GM18867 (cell line): ENCODE measurements around the gene KRTAP9-7.
"Not testable (repeated sequence)": the region's sequence is repeated elsewhere in the genome, so short reads cannot be mapped to it uniquely, and the experiment has no call there.

Source experiments
- ATAC-seq: cut with Tn5 transposase; IDR thresholded peaks from one replicate; pipeline ENCODE4 v1.9.1; 2021; ENCODE audit warnings: mild to moderate bottlenecking, moderate library complexity; ENCODE audit not compliant: unreplicated experiment

Gene KRTAP9-7

GRCh38 chr17:41275648-41276190, at the start of gene KRTAP9-7:
TSS of gene KRTAP9-7 (plus strand) at chr17:41275698. CDS start at chr17:41275698, 0 bp downstream.
- not testable (repeated sequence) for ATAC-seq

GRCh38 chr17:41226051-41226450, 49.4 kb upstream of the KRTAP9-7 start:
- ATAC-seq = no peak

- not testable (repeated sequence) for ATAC-seq
Measured at GRCh38 chr17:41226598-41227095, 48.9 kb upstream of the KRTAP9-7 start, which contains the start of gene KRTAP9-2. TSS of gene KRTAP9-2 (plus strand) at chr17:41226648. CDS start at chr17:41226655, 7 bp downstream.

- no peak for ATAC-seq
Measured at GRCh38 chr17:41230094-41230493, 45.4 kb upstream of the KRTAP9-7 start.

- ATAC-seq = no peak
Measured at GRCh38 chr17:41231731-41232130, 43.8 kb upstream of the KRTAP9-7 start.

- ATAC-seq = not testable (repeated sequence)
Measured at GRCh38 chr17:41232399-41233105, 42.9 kb upstream of the KRTAP9-7 start, which contains the start of gene KRTAP9-3. TSS of gene KRTAP9-3 (plus strand) at chr17:41232449. CDS start at chr17:41232502, 53 bp downstream.

- not testable (repeated sequence) for ATAC-seq
Measured at GRCh38 chr17:41237116-41237515, 38.4 kb upstream of the KRTAP9-7 start.

- ATAC-seq = not testable (repeated sequence)
Measured at GRCh38 chr17:41237949-41238437, 37.5 kb upstream of the KRTAP9-7 start, which contains the start of gene KRTAP9-8. TSS of gene KRTAP9-8 (plus strand) at chr17:41237999. CDS start at chr17:41238052, 53 bp downstream.

GRCh38 chr17:41246995-41247787, 28.3 kb upstream of the KRTAP9-7 start:
- ATAC-seq = not testable (repeated sequence)

GRCh38 chr17:41249637-41250240, 25.8 kb upstream of the KRTAP9-7 start, which contains the start of gene KRTAP9-4:
TSS of gene KRTAP9-4 (plus strand) at chr17:41249687. CDS start at chr17:41249721, 34 bp downstream.
- ATAC-seq = not testable (repeated sequence)

- ATAC-seq = no peak
Measured at GRCh38 chr17:41251261-41251660, 24.2 kb upstream of the KRTAP9-7 start.

GRCh38 chr17:41254861-41255260, 20.6 kb upstream of the KRTAP9-7 start:
- ATAC-seq = no peak

GRCh38 chr17:41255381-41256290, 19.9 kb upstream of the KRTAP9-7 start, which contains the start of gene KRTAP9-9:
TSS of gene KRTAP9-9 (plus strand) at chr17:41255384.
- not testable (repeated sequence) for ATAC-seq

GRCh38 chr17:41256291-41256685, 19.2 kb upstream of the KRTAP9-7 start:
- ATAC-seq = no peak

GRCh38 chr17:41258406-41258805, 17.1 kb upstream of the KRTAP9-7 start:
- no peak for ATAC-seq

- no peak for ATAC-seq
Measured at GRCh38 chr17:41263212-41263611, 12.3 kb upstream of the KRTAP9-7 start.

- ATAC-seq = no peak
Measured at GRCh38 chr17:41264599-41264998, 10.9 kb upstream of the KRTAP9-7 start.

- ATAC-seq = no peak
Measured at GRCh38 chr17:41265078-41265477, 10.4 kb upstream of the KRTAP9-7 start, which contains the start of gene KRTAP9-6. TSS of gene KRTAP9-6 (plus strand) at chr17:41265378. CDS start at chr17:41265378, 0 bp downstream.

GRCh38 chr17:41267711-41268110, 7.8 kb upstream of the KRTAP9-7 start:
- no peak for ATAC-seq
